NCI-H2107 treated with DMSO at 0.1 percent for 48 hours (cell line): ENCODE results near the gene SF1.
A peak's percentile ranks its signal among the peaks of the same experiment; 100 is the strongest.
"Not testable (repeated sequence)": the region's sequence is repeated elsewhere in the genome, so short reads cannot be mapped to it uniquely, and the experiment has no call there.

ENCODE experiments used
- DNase-seq: peaks from one replicate; lab custom pipeline; 2025; ENCODE audit not compliant: unreplicated experiment; lab: John Stamatoyannopoulos, UW

The SF1 gene

GRCh38 chr11:64778473-64779298 lies at the start of gene SF1:
TSS of gene SF1 (minus strand) at chr11:64778542. CDS start at chr11:64778392, 150 bp downstream.
- peak; percentile 98 for DNase-seq

DNA sequence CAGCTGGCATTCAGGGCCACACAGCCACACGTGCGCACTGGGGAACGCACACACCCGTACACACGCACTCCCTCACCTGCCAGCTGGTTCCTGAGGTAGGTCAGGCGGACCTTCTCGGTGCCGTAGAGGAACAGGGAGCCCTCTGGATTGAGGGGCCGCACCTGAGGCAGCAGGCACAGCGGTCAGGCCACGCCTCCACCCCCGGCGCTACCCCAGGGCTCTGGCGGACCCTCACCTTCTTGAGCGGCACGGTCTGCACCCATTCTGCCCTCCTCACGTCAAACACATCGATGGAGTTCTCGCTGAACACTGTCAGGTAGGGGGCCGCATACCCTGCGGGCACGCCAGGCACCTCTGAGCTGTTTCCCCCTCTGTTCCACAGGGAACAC lies 49.1 kb upstream of the SF1 start:
- DNase-seq, result no peak

GRCh38 chr11:64826578-64827450 lies 48.5 kb upstream of the SF1 start:
- no peak for DNase-seq

DNA sequence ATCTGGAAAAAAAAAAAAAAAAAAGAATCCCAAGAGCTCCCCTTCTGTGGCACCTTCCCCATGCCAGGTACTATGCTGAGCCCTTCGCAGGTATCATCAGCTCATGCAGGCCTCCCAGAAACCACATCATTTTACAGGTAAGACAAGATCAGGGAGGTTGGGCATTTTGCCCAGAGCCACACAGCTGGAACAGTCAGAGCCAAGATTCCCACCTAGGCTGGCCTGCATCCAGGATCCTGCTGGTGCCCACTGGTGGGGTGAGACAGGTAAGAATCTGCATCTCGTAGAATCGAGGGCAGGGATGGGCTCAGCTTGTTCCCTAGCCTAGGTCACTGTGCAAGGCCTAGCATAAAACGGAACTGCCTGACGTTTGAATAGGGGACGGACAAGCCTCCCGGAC lies 47.7 kb upstream of the SF1 start:
- no peak for DNase-seq

DNA sequence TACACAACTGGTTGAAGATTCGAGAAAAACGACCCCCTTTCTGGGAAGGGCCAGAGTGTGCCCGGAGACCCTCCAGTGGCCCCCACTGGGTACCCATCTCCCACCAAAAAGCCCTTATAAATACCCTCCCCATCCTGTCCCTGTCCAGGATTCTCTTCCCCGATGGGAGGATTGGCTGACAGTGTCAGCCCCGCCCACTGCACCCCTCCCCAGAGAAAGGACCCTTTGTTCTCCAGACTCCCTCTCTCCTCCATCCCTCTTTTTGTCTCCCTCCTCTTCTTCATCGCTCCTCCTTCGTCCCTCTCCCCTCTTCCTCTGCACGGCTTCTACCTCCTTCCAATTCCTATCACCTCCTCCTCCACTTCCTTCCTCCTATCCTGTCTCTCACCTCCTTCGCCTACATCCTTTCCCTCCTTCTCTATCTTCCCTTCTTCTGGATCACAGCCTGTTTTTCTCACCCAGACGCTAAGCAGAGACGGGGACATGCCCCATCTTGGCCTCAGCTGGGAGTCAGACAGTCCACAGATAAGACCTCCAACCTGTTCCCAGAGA lies 45.3 kb upstream of the SF1 start:
- no peak for DNase-seq

GRCh38 chr11:64817476-64817875 lies 39.1 kb upstream of the SF1 start:
- no peak for DNase-seq

DNA sequence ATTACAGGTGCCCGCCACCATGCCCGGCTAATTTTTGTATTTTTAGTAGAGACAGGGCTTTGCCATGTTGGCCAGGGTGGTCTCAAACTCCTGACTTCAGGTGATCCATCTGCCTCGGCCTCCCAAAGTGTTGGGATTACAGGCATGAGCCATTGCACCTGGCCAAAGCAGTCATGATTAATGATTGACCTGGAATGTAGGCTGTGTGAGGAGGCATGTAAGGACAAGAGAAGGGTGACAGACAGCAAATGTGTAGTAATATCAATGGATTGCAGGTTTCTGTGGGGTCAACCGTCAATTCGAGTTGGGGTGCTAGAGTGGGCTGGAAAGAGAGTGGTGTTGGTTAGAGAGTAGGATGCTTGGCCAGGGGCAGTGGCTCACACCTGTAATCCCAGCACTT lies 37.1 kb upstream of the SF1 start:
- DNase-seq, result not testable (repeated sequence)

- DNase-seq, result no peak
Measured at GRCh38 chr11:64814712-64815187, 36.4 kb upstream of the SF1 start.

GRCh38 chr11:64813826-64814225 lies 35.5 kb upstream of the SF1 start:
- DNase-seq, result no peak

- DNase-seq, result peak; percentile 54
Measured at GRCh38 chr11:64810891-64811272, 32.5 kb upstream of the SF1 start.

DNA sequence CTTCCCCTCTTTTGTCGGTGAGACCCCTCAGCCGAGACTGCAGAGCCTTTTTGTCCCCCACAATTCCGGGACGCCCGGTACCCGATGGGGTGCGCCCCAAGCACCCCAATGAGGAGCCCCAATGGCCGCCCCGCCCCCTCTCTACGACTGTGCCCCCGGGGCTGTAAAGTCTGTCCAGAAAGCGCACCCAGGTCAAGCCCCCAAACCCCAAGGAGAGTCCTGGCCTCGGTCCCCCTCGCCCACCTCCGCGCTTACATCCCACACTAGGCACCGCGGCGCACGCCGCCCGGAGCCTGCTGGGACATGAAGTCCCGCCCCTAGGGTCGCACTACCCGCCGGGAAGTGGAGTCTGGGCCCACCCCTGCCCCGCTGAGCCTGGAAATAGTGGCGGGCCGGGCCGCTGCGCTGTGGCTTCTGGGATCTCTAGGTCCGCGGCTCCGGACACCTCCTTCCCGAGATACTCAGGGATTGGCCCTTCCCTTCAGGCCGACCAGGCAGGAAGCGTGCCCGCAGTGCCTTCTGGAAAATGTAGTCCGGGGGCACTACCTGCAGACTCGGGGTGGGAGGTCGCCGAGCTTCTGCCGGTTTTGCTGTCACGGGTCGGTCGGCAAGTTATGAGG lies 32.0 kb upstream of the SF1 start, which contains the start of gene MEN1:
Gene MEN1 (minus strand): TSS at position 281 of the 620 bp plus-strand sequence. CDS start 442 bp downstream, outside the sequence.
- peak; percentile 90 for DNase-seq

DNA sequence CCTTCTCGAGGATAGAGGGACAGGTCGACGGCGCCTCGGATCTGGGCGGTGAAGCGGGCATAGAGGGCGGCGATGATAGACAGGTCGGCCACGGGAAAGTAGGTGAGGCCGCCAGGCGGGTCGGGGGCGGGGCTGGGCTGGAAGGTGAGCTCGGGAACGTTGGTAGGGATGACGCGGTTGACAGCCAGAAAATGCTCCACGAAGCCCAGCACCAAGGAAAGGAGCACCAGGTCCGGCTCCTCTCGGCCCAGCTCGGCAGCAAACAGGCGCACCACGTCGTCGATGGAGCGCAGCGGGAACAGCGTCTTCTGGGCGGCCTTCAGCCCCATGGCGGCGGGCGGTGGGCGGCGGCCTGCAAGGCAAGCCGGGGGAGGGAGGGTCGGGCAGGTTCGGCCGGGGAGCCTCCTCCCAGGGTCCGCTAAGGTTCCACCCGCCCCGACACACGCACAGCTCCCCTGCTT lies 31.5 kb upstream of the SF1 start:
- peak; percentile 5 for DNase-seq

GRCh38 chr11:64805481-64805880 lies 27.1 kb upstream of the SF1 start:
- DNase-seq, result no peak

DNA sequence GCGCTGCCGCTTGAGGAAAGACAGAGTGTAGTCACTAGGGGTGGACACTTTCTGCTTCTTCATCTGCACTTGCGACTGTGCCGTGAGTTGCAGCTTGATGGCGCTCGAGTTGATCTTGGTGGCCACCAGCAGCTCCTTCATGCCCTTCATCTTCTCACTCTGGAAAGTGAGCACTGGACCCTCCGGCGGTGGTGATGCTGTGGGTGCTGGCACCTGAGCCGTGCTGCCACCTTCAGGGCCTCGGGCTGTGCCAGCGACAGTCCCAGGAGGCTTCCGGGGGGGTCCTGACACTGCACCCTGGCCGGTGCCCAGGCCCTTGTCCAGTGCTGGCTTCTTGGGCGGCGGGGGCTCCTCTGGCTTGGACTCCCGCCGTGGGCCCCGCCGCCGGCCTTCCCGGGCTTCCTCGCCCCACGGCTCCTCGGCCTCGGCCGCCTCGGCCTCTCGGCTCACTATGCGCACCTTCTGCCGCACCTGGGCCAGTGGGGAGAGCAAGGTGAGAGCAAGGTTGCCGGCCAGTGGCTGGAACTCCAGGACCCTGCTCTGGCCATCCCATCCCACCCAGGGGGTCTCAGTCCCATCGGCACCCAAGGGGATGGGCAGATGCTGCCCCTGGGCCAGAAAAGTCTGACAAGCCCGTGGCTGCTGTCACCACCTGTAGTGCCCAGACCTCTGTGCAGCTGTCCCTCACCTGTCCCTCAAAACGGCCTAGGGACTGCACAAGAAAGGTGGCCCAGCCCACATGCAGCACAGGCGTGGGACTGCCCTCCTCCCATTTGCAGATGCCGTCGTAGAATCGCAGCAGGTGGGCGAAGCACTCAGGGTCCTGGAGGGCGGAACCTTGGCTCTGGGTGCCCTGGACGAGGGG lies 26.2 kb upstream of the SF1 start:
- no peak for DNase-seq

DNA sequence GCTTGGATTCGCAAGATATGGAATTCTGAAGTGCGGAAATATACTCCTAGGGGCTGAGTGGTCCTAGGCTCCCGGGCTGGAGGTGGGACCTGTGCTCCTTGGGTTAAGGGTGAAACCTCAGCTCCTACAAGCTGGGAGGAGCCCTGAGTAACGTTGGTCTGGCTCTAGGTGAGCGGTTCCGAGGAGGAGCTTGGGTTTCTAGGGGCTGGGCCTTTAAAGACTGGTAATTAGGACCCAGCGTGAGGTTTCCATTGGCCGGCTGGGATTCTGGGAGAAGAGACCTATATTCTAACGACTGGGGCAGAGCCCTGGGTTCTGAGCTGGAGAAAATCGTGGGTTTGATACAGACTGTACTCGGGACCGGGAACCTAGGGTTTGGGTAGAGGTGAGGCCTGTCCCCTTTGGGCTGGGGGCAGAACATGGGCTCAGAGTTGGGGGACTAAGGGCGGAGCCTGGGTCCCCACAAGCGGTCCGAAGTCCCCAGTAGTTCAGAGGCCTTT lies 25.6 kb upstream of the SF1 start:
- DNase-seq, result no peak

DNA sequence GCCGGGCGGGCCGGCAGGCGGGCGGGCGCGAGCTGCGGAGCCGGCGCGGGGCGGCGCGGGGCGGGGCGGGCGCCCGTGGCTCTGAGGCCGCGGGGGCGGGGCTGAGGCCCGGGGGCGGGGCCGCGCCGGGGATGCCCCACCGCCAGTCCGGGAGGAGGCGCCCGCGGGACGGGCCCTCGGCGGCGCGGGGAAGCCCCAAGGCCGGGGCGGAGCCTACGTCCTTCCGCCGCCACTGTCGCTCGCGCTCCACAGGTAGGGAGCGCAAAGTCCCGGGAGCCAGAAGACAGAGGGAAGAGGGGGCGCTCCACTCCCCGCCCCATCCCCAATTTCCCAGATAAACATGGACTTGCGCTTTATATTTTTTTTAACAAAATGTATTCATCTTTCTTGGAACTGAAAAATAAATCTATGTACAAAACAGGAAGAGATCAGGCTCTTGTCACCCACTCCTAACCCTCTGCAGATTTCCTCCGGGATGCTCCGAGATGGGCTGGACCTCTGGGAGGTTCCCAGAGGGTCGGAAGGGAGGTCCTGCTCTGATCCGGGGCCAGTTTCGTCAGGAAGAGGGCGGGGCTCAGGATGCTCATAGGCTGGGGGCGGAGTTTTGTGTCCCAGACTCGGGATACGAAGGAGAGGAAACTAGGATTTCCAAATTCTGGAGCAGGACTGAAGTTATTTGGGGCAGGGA lies 25.0 kb upstream of the SF1 start, which contains the start of gene MAP4K2:
Gene MAP4K2 (minus strand): TSS at position 57 of the 688 bp plus-strand sequence. CDS start 65 bp downstream, outside the sequence.
- peak; percentile 41 for DNase-seq

GRCh38 chr11:64802370-64803157 lies 24.2 kb upstream of the SF1 start:
- DNase-seq, result no peak
